GM19238 (cell line): ENCODE results near the gene CFAP46.
"Not testable (repeated sequence)": the region's sequence is repeated elsewhere in the genome, so short reads cannot be mapped to it uniquely, and the experiment has no call there.

ENCODE experiments used
- DNase-seq: peaks from one replicate; pipeline ENCODE4 v3.0.0; 2011; ENCODE audit warnings: low spot score; ENCODE audit not compliant: insufficient read length

Gene CFAP46

DNA sequence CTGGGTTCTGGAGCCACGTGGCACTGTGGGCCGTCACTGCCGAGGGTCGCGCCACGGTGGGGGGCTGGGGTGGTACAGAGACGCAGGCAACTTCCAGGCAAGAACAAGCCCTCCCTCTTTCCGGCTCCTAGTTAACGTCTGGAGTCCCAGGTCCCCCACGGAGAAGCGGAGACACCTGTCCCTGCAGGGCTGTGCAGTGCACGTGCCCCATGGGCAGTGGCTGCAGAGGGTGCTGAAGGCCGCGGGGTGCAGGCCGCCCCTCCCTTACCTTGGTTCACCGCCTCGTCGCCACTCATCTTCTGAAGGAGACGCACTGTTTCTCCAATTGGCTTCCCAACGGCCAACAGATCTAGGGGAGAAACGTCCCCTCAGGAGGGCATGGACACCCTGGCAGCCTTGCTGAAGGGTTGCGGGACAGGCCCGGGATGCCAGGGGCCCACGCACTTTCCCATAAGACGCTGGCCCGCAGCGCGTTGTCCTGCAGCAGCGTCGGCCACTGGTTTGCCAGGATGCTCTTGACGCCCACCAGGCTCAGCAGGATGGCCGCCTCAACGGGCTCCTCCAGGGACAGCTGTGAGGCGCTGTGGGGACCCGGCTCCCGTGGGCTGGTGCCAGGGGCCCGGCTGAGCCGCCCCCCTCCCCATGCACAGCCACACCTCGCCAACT is 132.1 kb downstream of the CFAP46 start:
- no peak for DNase-seq

DNA sequence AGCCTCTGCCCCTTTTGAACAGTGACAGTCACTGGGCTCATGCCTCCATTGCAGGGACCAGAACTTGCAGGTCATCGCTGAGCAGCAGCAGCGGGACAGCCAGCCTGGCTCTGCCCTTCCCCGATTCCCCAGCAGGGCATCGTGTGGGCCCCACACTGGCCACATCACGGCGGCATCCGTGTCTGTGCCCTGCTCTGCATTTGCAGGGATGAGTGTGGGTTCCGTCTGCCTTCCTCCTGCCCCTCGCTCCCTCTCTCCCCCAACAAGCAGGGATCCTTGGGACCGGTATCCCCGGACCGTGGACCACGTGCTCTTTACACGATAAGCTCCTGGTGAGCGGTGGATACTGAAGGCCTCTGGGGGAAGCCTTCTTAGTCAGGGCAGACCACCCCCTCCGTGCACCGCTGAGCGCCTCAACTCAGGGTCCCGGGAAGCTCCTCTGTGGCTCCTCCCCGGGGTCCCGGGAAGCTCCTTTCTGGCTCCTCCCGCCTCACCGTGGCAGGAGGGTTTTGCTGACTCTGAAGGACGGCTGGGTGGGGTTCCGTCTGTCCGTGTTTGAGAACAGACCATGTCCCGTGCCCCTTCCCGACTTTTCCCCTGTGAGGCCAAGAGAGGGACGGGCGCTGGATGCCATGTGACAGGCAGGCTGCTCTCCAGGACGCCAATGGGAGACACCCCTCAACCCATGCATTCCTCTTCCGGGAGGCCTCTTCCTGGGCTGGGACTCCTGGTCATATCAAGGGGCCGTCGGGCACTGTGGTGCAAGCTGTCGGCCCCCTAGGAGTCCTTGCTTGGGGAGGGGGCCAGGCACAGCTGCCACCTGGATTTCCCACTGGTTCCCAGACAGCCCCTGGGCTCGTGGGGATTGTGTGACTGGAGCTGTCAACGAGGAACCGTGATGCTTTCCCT is 132.9 kb downstream of the CFAP46 start:
- DNase-seq = no peak

DNA sequence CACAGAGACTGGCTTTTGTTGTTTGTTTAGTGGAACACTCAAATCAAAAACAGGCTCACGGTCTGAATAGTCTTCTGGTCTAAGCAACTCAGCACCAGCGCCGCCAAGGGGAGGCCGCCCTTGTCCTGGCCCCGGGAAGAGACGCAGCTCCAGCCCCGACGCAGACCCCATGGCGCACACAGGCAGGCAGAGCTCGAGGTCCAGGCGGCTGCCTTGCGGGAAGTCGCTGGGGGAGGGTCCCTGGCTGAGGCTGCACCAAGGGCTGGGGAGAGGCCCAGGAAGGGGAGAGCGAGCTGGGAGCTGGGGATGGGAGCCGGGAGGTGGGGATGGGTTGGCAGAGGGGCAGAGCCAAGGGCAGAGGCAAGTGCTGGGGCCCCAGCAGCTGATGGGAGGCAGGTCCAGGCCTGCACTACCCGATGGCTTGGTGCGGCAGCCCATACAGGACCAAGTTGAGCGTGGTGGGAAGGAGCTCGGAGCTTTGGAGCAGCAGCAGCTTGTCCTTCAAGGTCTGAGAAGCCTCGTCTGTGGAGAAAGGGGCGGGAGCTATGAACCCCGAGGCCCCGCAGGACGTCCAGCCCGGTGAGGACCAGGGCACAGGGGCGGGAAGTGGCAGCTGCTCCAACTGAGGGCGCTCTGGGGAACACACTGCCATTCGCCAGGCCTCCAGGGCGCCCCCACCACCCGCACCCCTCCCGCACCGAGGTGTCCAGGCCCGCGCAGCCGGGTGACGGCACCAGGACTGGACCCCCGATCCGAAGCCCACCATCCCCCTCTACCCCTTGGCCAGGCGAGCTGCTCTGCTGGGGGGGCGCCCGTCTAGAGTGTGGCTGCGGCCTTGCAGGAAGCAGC is 133.8 kb downstream of the CFAP46 start:
- DNase-seq = no peak

DNA sequence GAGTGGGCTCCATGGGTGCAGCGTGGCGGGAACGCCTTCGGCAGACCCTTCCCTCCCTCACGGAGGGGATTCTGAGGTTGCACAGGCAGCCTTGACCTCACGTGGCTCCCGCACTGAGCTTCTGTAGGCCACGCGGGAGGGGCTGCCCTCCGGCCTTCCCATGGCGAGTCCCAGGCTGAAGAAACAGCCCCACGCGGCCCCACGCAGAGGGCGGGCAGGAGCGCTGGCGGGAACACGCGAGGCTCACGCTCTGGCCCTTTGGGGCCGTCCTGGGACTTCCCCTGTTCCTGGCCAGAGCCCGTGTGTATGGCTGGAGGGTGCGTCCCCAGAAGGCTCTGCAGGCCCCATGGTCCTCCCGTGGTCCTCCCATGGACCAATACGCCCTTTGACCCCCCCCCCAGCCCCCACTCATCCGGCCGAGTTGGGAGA is 134.7 kb downstream of the CFAP46 start:
- no peak for DNase-seq

DNA sequence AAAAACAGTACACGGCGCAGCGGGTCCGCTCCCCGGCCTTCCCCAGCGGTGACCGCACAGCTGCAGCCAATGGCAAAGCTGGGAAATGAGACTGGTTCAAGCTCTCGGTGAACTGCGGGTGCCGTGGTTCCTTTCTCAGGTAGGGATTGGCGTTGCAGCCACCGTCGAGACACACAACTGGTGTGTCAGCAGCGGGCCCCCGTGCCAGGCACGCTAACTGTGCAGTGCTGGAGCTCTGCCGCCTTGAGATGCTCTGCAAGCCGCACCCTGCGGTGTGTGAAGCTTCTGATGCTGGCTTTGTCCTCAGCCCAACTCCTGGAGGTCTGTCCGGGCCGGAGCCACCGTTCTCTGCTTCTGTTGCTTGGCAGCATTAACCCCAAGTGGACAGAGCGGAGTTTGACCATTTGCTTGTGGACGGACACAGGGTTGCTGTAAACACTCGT is 135.8 kb downstream of the CFAP46 start:
- DNase-seq = no peak

DNA sequence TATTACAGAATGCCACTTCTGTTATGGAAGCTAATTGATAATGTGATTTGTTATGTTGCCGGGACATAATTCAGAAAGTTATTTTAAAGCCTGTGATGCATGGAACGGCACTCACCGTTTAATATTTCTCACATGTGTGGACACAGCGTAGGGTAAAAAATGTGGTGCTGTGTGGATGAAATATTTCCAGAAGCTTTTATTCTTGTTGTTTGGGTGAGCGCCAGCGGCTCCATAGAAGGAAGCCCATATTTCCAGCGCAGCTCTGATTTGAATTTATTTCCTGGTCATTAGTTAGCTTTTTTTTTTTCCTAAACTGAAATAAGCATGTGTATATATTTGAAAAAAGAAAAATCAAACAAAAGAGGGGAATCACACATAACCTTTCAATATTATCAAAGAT is 136.3 kb downstream of the CFAP46 start:
- no peak for DNase-seq

DNA sequence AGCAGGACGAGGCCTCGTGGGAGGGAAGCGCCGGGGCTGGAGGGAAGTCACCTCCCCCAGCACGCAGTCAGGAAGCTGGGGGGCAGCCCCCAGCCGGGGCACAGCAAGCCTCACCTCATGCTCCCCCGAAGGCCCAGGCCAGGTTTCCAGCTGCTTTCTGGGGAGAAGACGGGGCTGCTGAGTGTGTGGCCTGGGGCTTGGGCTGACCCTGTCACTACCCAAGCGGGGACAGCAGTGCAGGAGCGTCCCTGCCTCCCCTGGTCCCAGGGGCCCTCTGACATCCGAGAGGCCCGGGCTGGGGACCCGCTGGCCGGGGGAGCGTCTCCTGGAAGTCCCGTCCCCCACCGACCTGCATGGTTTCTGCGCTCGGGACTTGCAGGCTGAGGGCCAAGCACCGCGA is 136.8 kb downstream of the CFAP46 start:
- DNase-seq = no peak

DNA sequence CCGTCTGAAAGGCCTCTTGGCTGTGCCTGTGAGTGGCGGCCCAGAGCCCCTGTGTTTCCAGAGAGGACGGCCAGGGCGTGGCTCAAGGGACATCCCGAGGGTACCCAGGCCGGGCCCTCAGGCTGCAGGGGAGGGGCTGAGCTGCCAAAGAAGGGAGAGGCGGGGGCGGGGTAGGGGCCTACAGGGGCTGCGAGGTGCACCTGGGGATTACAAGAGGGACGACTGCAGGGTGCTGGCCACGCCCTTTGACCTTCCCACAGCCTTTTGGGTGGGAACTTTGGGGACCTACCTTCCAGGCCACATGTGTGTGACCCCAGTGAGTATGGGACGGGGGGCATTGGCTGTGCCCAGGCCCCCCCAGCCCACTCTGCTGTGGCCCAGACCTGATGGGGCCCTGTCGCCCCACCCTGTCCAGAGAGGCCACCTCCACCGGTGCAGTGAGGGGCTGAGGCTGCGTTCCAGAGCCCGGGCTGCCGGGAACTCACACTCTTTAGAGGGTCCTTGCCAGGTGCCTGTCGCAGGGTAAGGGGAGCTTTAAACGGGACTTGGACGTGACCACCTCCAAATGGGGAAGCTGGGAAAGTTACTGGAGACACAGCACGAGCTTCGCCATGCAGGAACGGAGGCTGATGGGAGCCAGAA is 137.5 kb downstream of the CFAP46 start:
- no peak for DNase-seq

DNA sequence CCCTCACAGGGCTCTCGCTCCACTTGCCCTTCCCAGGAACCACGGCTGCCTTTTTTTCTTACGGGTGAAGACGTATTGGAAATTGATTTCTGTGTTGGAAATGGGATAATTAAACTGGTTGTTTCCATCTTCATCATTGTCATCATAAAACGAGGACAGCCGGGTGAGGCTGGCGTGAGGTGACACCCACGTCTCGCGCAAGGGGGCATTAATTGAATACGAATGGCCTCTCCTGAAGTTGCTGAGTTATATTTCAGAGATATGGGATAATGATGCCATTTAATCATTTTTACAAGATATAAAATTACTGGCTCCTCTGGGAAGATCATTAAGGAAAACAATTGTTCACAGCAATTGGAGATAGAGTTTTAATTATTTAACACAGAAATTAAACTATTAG is 138.1 kb downstream of the CFAP46 start:
- no peak for DNase-seq

DNA sequence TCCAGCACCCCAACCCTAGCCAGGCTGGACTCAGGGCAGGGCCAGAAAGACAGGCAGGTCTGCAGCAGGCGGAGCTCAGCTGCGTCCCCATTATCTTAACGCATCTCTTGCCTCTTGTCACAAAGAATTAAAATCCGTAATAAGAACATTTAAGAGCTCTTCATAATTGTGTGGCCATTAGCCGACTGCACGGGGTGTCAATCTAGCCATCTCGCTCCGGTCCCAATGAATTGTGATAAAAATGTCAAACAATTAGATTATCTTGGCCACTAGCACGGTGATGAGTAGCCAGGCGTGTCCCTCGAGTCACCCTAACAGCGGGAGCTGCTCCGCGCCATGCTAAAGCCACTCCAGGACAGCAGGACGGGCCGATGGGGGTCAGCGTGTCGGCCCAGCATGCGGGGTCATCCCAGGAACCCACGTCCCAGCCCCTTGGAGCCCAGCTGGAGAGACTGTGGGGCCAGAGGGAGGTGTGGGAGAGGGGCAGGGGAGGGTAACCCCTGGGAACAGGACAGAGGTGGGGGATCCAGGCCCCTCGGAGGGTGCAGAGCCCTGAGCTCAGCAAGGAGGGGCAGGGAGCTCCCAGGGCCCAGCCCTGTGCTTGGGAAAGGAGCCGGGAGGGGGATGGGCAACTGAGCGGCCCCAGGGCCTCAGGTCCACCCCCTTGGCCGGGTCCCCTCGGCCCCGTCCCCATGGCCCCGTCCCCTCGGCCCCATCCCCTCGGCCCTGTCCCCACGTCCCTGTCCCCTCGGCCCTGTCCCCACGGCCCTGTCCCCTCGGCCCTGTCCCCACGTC is 138.8 kb downstream of the CFAP46 start:
- DNase-seq = no peak

DNA sequence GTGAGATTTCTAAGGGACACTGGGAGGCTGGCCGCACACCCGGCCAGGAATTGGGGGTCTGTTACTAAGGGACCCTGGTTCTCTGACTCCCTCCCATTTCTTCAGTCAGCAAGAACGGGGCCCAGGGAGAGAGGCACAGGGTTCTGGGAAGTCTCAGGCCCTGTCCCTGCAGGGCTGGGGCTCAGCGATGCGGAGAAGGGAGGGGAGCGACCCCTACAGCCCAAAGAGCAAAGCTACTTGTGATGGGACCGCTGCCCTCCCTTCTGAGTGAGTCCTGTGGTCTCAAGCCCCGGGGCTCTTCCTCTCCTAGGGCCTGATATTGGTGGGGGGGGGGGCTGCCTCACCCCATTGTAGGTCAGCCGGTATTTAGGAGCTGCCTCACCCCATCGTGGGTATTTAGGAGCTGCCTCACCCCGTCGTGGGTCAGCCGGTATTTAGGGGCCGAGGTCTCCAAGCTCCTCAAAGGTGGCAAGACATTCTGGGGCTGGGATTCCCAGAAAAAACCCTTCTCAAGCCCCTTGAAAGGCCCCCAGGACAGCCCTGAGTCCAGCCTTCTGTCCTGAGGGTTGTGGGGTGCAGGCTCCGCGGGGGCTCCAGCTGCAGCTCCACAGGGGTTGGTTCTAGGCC is 139.6 kb downstream of the CFAP46 start:
- no peak for DNase-seq

DNA sequence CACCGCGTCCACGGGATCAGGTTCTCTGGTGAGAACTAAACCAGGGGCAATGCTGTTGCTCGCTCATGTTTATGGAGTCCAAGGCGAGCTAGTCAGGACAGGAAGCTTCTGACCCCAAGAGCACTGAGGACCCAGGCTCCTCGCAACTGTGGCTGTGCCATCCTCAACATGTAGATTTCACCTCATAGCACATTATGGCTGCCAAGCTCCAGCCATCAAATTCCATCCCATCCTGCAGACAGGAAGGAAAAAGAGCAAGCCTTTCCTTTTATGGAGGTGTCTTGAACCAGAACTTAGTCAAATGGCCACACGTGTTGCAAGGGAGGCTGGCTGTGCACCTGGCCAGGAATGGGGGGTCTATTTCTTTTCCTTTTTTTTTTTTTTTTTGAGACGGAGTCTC is 140.3 kb downstream of the CFAP46 start:
- DNase-seq = no peak

DNA sequence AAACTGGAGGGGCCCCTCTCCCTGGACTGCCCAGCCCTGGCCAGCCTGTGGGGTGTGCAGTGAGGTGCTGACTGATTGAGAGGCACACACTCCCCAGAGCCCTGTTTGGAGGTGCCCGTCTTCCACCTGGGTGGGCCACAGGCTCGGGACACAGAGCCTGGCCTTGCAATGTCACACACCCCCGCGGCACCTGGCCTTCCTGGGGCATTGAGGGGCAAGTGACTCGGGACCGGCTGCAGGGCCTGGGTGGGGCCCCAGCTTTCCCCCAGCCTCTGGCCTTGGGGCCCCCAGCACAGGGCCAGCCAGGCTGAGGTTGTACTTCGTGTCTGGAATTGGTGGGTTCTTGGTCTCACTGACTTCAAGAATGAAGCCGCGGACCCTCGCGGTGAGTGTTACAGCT is 142.5 kb downstream of the CFAP46 start:
- no peak for DNase-seq

DNA sequence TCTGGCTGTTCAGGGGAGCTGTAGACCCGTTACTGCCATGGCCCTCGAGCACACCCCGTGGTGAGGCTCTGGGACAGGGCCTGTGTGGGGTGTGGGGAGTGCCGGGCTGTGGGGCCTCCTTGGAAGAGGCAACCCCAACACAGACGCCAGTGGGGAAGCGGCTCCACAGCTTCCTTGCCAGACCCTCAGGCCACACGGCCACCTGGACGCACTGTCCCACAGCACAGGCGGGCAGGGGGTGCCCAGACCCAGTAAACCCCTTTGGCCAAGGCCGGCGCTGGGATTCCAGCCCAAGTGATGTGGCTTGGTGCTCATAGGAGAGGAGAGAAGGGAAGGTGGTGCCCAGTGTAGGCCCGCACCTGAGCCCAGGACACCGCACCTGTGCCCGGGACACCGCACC is 143.5 kb downstream of the CFAP46 start:
- no peak for DNase-seq

DNA sequence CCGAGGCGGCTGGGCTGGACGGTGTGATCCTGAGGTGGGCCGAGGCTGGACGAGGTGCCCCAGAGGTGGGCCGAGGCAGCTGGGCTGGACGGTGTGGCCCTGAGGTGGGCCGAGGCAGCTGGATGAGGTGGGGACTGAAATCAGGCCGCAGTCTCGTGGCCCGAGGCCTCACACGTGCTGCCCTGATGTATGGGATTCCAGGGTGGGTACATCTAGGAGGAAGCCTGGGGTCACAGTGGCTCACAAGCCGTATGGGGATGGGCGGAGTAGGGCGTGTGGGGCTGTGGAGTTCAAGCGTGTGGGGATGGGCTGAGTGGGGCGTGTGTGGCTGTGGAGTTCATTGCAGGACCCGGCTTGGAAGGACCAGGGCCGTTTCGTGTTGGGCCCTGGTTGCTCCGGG is 144.0 kb downstream of the CFAP46 start:
- DNase-seq = no peak

DNA sequence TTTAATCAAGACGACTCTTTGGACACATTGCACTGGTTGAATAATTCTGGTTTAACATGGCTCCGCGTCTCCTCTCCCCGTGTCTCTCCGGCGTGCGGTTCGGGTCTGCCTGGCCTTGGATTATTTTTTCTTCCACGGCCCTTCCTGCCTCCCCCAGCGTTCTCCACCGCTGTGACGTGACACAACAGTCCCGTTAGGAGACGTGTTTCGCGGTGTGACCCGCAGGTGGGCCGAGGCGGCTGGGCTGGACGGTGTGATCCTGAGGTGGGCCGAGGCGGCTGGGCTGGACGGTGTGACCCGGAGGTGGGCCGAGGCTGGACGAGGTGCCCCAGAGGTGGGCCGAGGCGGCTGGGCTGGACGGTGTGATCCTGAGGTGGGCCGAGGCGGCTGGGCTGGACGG is 144.4 kb downstream of the CFAP46 start:
- DNase-seq = not testable (repeated sequence)

DNA sequence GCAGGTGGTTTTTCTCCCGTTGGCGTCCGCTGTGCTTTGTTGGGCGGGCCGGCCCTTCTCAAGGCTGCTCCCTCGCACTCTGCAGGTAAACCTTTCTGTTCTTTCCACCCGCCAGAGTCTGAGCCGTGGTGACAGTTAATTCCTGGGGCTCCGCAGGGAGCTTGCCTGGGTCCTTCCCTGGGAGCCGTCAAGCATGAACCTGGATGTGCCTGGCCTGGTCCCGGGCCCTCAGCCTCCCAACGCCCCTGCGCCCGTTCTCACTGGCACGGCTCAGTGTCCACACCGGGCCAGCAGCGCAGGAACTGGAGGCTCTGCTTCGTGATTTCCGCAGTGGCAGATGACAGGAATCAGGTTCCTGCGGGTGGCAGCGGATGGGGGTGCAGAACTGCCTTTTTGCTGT is 145.5 kb downstream of the CFAP46 start:
- DNase-seq = no peak

DNA sequence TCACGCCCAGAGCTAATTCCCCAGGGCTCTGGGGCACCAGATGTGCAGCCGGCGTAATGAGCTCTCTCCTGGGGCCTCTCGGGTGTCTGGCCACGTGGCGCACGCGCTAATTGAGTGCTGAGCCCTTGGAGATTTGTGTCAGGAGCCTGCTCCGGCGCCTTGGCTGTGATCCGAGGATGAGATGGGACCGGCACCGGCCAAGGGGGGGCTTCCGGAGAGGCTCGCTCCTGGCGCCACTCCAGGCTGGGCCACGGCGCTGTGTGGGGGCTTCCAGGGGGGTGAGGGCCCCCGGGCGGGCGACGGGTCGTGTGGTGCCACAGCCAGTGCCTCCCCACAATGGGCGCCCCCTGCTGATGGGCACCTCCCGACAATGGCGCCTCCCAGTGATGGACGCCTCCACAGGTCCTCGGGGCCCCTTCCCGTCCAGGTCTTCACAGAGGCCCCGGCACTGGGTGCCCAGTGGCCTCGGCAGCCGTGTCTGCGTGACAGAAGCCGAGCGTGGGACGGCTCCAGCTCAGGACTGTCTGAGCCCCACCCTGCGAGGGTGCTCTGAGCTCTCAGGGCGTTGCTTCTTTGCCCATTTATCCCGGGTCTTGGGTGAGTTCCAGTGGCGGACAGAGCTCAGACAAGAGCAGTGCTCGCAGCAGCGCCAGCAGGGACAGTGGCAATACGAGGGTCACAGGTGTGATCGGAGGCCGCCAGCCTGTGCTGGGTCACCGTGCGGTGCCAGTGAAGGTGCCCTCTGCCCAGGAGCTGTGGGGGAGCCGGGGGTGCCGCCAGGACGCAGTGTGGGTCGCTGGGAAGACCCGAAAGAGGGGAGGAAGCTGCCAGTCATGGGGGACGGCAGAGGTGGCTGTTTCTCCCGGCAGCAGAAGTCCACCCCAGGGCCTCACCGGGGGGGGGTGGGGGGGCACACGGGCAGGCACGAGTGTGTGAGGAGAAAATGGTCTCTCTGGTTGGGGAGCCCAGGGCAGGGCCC is 148.2 kb downstream of the CFAP46 start:
- no peak for DNase-seq

DNA sequence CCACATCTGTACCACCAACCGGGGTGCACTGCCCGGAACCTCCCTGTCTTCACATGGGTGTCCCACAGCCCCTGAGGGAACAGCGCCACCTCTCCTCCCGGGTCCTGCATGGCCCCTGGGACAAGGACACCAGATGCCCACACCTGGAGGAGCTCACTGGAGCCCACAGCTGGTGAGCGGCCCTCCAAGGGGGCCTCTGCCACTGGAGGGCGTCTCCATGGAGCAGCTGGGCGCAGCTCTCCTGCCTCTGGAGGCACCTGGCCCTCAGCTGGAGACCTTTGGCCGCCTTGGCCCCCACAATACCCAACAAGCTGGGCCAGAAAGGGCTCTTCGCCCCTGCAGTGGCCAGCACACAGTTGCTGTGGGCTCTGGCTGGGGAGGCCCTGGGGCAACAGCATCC is 149.2 kb downstream of the CFAP46 start:
- DNase-seq = no peak
